NCI-H146 (cell line): ENCODE measurements around the gene STK16.

Source experiments
- DNase-seq: peaks from one replicate; lab custom pipeline; 2025; lab: John Stamatoyannopoulos, UW

The STK16 gene

GRCh38 chr2:219214141-219214540 lies 31.1 kb upstream of the STK16 start:
- DNase-seq = no peak

DNA sequence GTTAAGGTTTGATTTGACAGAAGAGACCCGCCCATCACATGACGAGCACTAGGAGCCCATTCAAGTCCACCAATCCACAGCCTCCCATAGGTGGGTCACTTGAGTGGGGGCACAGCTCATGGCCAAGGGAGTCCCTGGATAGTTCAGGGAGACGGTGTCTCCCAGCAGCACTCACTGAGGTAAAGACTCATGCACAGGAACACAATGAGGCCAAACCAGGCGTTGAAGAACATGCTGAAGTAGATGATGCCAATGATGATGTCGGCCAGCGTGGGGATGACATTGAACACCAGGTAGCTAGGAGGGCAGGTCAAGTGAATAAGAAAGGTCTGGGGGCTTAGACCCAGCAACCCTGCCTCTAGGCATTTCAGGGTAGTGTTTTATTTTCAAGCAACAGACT lies 30.5 kb upstream of the STK16 start:
- no peak for DNase-seq

GRCh38 chr2:219215871-219216534 lies 29.3 kb upstream of the STK16 start:
- no peak for DNase-seq

- DNase-seq = no peak
These were observed 28.8 kb upstream of the STK16 start for GRCh38 chr2:219216535-219216915.

GRCh38 chr2:219218217-219218731 lies 27.0 kb upstream of the STK16 start:
- peak; percentile 73 for DNase-seq

- DNase-seq = peak; percentile 90
These were observed 26.3 kb upstream of the STK16 start, which contains the start of gene ABCB6 for GRCh38 chr2:219218732-219219701. Gene ABCB6 (minus strand): TSS chr2:219218958. CDS start chr2:219218673, 285 bp downstream.

DNA sequence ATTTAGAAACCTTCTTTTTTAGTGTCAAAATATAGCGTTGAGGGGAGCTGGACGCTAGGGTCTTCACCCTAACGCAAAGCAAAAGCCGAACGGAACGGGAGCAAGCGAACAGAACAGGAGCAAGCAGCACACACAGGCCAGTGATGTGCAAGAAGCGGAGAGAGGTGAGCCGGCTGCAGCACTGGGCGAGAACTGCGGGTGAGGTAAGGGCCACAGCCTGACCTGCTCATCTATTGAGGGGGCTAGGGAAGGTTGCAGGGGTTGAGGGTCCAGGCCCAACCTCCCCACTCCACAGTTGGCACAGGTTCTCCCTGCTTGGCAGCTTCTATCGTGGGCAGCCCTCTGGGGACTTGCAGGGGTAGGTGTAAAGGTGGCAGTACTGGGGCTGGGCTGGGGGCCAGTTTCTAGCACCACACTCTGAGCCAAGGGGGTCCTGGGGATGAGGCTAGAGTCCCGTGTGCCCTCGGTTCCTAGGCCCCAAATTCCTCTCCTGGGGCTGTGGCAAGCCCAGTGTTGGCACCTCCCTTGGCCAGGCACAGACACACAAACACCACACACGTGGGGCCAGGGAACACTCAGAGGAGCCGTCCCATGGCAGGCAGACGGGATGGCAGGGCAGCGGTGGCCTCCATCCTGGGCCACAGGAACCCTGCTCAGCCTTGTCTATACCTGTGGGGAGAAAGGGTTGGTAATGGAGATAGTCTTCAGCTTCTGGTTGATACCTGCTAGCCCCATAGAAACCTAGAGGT lies 25.3 kb upstream of the STK16 start:
- no peak for DNase-seq

- DNase-seq = no peak
These were observed 24.5 kb upstream of the STK16 start for GRCh38 chr2:219220652-219221402.

GRCh38 chr2:219221957-219222518 lies 23.2 kb upstream of the STK16 start:
- DNase-seq = no peak

DNA sequence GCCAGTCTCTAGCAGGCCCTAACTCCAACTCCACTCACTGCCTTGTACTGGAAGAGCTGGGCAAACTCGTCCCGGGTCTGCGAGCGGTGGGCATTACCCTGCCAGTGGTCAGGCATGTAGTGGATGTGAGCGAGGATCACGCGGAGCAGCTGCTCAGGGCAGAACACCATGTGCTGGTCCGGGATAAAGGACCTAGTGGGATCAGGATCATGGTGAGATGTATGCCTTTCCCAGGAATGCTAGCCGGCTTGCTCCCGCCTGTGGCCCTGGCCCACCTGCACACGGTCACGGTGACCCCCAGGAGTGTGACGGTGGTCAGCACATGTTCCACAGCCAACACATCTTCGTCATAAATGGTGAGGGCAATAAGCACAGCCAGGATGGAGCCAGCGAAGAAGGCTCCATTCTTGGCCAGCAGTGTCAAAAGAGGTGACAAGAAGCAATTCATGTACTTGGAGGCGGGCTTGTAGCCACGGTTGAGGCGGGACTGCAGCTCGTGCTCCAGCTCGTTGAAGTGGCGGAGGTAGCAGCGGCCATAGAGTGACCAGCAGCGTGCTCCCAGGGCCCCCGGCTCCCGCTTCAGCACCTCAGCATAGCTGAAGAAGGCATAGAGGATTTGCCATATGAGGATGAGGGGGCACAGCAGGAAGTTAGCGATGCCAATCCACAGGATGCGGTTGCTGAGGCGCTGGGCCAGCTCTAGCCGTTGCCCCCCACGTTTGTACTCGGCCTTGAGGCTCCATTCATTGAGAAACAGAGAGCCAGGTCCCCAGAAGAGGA lies 21.3 kb upstream of the STK16 start:
- DNase-seq = no peak

DNA sequence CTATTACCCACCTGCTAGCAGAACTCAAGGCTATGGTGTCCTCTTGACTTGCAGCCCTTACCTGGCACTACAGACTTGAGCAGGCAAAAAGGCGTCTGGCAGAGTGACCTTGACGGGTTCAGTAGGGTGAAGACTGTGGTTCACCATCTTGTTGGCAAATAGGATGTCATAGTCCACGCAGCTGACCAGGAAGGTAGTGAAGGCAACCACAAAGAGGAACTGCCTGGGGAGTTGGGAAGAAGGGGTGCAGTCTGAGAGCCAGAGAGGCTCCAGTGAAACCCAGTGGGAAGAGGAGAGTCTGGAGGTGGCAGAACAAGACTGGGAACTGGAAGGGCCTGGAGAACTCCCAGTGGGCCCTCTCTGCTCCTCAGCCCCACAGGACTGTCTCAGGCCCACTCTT lies 19.9 kb upstream of the STK16 start:
- no peak for DNase-seq

DNA sequence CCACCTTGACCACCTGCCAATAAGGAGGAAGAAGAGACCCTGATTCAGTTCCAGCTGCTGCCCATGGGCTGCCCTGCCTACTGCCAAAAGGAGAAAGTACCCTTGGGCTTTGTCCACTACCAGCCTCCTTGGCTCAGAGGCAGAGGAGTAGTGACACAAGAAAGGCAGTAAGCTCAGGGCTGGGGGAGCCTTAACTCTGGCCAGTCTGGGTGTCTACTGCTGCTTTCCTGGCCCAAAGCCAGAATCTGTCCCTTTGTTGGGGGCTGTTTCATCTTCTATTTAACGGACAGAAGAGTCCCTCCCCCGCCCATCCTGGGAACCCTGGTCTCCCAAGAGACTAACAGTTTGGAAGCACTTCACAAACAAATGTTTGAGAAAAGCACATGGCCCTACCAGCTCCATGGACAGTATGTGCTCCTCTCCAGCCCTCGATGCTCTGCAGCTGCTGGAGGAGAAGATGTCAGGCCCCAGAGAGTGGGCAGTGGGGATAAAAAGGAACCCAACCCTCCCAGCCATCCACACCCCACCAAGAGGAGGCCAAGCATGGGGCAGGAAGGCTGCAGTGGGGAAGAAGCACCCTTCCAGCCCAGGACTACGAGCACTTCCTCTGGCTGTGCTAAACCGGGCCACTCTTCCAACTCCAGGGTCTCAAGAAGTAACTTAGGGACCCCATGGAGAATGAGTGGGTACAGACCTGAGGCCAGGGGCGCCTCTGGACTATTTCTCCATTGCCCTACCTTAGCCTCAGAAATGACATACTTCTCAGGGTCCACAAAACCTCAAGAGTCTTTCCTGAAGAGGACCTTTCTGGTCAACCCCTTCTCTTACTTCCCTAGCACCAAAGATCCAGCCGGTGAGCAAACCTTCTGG lies 17.0 kb upstream of the STK16 start:
- no peak for DNase-seq

DNA sequence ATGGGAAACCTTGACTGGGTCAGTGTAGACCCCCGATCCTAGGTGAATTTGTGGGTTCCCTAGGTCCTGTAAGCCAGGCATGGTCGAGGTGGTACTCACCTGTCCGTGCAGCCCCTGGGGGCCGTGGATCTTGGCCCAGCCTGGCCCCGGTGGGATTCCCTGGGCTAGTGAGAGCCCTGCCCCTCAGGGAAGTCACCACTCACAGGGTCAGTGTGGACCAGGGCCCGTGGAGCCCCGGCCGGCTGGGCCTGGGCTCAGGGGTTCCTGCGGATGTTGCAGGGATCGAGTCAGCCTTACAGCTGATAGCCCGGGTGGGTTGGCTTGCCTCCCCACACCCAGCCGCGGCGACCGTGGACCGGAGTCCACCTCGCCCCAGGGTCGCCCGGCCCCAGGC lies 16.4 kb upstream of the STK16 start:
- no peak for DNase-seq

GRCh38 chr2:219229305-219230058 lies 15.8 kb upstream of the STK16 start, which contains the start of the genes ANKZF1 and ATG9A:
Gene ANKZF1 (plus strand): TSS chr2:219229806. CDS start chr2:219230258, 452 bp downstream.
Gene ATG9A (minus strand): TSS chr2:219229636. CDS start chr2:219228024, 1,612 bp downstream.
- DNase-seq = peak; percentile 96

DNA sequence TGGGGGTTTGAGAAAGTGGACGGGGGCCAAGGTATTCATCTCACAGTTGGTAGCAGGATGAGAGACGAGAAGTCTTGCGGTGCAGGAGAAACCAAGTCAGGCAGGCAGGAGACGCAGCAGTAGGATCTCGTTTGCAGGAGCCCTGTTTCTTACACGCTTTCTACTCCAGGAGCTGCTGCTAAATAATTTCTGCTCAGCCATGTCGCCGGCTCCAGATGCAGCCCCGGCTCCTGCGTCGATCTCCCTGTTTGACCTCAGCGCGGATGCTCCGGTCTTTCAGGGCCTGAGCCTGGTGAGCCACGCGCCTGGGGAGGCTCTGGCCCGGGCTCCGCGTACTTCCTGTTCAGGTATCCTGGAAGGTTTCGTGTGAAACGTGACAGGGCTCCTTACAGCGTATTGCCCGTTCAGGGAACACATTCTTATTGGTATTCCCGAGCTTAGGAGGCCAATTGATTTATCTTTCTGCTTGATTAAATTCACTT lies 15.2 kb upstream of the STK16 start:
- peak; percentile 33 for DNase-seq

DNA sequence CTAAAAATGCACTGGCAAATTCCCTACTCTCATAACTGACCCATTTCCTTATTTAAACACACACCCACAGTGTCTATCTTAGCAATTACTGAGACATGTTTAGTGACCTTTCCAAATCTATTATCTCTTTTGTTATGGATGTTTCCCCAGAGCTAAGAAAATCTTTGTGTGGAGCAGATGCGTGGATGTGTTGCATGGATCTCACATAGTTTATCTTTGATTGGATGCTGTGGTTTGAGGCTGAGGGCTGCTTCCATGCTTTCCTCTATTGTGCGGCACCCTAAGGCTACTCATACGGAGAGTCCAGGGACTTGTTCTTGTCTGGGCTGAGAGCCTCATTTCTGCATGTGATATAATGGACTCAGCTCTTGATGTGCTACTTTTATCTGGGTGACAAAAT lies 10.9 kb upstream of the STK16 start:
- no peak for DNase-seq

DNA sequence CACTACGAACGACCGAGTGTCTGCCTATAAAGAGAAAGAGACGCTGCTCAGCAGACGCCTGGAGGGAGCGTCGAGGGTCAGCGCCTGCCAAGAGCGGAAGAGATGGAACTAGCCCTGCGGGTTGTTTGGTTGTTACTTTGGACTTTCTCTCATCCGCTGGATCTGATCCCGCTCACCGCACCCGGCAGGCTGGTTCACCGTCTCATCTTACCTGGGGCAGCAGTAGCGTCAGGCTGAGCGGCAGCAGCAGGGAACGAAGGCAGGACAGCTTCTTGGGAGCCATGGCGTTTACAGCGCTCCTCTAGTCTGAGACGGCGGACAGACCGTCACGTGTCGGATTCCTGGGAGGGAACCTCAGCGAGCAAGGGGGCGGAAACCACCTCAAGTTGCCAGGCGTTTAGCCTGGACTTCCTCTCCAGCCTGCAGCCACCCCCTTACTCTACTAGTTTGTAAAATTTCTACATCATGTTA lies 2.0 kb upstream of the STK16 start:
- DNase-seq = no peak

- no peak for DNase-seq
These were observed 511 bp upstream of the STK16 start for GRCh38 chr2:219244789-219245147.
